ENCODE measurements around the gene GABRB3. TPM values are rescaled to one million over a fixed set of nuclear protein-coding genes. Genes with fewer than 3 reads are reported as not detected.

Gene GABRB3
- total and polyA plus RNA-seq, 2 of the 8 experiments (the other 6 are each of a cell fraction or from before 2014, with no cell fraction given), result 98.8 to 163 TPM

- Histone ChIP-seq H4K8ac (ENCODE audit: extremely low read depth, insufficient read depth, low read length) (no peak overlapping the region), H3K23ac (ENCODE audit: insufficient read length) (no peak overlapping the region), H2BK5ac (ENCODE audit: low read depth, low read length) (peak overlapping the region; percentile 82; the same call in 1 of the 2 replicates), H2AFZ (ENCODE audit: low read length) (no peak overlapping the region), H3K4me1 (replicated peaks in 1 of 4; ENCODE audit: control insufficient read depth in 3 of 4, insufficient read depth in 4 of 4, low read length in 3 of 4) (no peaks in the 10 kb centered on the region; a peak in 1 of 7 replicates), H2BK15ac (ENCODE audit: low read length) (no peak overlapping the region), H3K4me3 (ENCODE audit: extremely low read depth in 1 of 4, insufficient read depth in 2 of 4, low read depth in 3 of 4, low read length in 4 of 4) (no peak overlapping the region), H2BK20ac (ENCODE audit: low read length) (peak overlapping the region; percentile 9; the same call in 1 of the 2 replicates), H3K18ac (ENCODE audit: extremely low read depth, low read length) (0 out of 2 replicates have a peak overlapping the region, but pooled peaks have one; percentile 19), H3K4me2 (ENCODE audit: insufficient read depth in 1 of 2, low read depth in 2 of 2, low read length in 2 of 2) (no peak overlapping the region), H4K91ac (replicated peaks; ENCODE audit: insufficient read length, low read length) (no peak overlapping the region), H3K36me3 (ENCODE audit: control insufficient read depth in 2 of 4, insufficient read depth in 4 of 4, low read length in 3 of 4) (no peaks in the 10 kb centered on the region), H3K56ac (replicated peaks; ENCODE audit: insufficient read length, low read depth, low read length) (no peak overlapping the region), H2BK120ac (replicated peaks; ENCODE audit: low read depth, low read length) (peak overlapping the region; percentile 69), H3K27me3 (replicated peaks in 1 of 4; ENCODE audit: control insufficient read depth in 3 of 4, extremely low read depth in 1 of 4, insufficient read depth in 3 of 4, low read length in 3 of 4) (no peaks in the 10 kb centered on the region), H3K9me3 (ENCODE audit: insufficient read depth in 2 of 2, low read depth in 1 of 2, low read length in 1 of 2) (no peaks in the 10 kb centered on the region), H4K20me1 (replicated peaks in 1 of 2; ENCODE audit: control insufficient read depth in 1 of 2, insufficient read depth in 2 of 2, low read length in 2 of 2) (no peaks in the 10 kb centered on the region), H3K9ac (replicated peaks in 1 of 4; ENCODE audit: extremely low read depth in 1 of 4, low read depth in 3 of 4, low read length in 3 of 4) (no peak overlapping the region), H3K27ac (ENCODE audit: low read depth, low read length) (no peak overlapping the region), H3K23me2 (ENCODE audit: low read depth, low read length) (no peaks in the 10 kb centered on the region), H2BK12ac (ENCODE audit: low read depth, low read length) (peak overlapping the region; percentile 71; the same call in 1 of the 2 replicates), H2AK5ac (ENCODE audit: low read depth, low read length) (peak overlapping the region; percentile 70; the same call in 1 of the 2 replicates), H3K4ac (replicated peaks; ENCODE audit: insufficient read length, low read depth, low read length) (no peak overlapping the region), H4K5ac (ENCODE audit: insufficient read length, low read depth, low read length) (no peak overlapping the region), H3K14ac (ENCODE audit: insufficient read length) (no peak overlapping the region), H3K79me2 (ENCODE audit: control insufficient read depth in 1 of 2, insufficient read depth in 2 of 2, low read length in 2 of 2) (peaks cover 0 to 46% of the 10 kb centered on the region in 2 experiments; a peak in 3 of 4 replicates), H3K79me1 (ENCODE audit: low read depth, low read length) (peaks cover 6% of the 10 kb centered on the region)
- DNase-seq (ENCODE audit: low read depth in 1 of 2, low spot score in 2 of 2) (no peak), FAIRE-seq (peak; percentile 28)
- CTCF ChIA-PET (ENCODE audit: partially characterized antibody), result no interaction called here
- POLR2A ChIA-PET (ENCODE audit: partially characterized antibody), result interaction anchor here (0.8 kb wide), 1 partner anchor 22 kb away, joined by 3 read pairs; no protein-coding TSS in a partner anchor
- 67% methylated on average over 2 of the region's 2 CpGs; no CpG with 5 or more reads in 1 of the 2 experiments for WGBS, 2 experiments (ENCODE audit: extremely low coverage in 1 of 2, insufficient coverage in 1 of 2, insufficient read length in 1 of 2, insufficient replicate concordance in 2 of 2, low coverage in 1 of 2, low lambda C conversion rate in 2 of 2, missing lambda C conversion rate in 1 of 2)
- TF ChIP-seq TEAD4 (IDR thresholded peaks at IDR 0.05; ENCODE audit: low read depth, low read length), result no peak
- no peak for TF ChIP-seq SIN3A (conservative IDR thresholded peaks at IDR 0.05 in 1 of 2, IDR thresholded peaks at IDR 0.05 in 1 of 2; ENCODE audit: low read depth in 1 of 2, low read length in 2 of 2)
- TF ChIP-seq SP1 (IDR thresholded peaks at IDR 0.05; ENCODE audit: low read depth, low read length), result no peak
Observed at GRCh38 chr15:26595611-26596010, 177.3 kb downstream of the GABRB3 start.

All from H1 (cell line).